Measurements from ENCODE around the gene SBF2.
A peak's percentile ranks its signal among the peaks of the same experiment; 100 is the strongest.

Gene SBF2

DNA sequence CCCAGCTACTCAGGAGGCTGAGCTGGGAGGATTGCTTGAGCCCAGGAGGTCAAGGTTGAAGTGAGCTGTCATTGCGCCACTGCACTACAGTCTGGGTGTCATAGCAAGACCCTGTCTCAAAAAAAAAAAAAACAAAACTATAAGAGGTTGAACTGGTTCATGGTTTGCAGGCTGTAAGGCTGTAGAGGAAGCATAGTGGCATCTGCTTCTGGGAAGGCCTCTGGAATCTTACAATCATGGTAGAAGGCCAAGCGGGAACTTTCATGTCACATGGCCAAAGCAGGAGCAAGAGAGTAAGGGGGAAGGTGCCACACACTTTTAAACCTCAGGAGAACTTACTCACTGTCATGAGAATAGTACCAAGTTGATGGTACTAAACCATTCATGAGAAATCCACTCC lies 520.5 kb downstream of the SBF2 start:
- no peak for DNase-seq (ENCODE audit: low read depth)

DNA sequence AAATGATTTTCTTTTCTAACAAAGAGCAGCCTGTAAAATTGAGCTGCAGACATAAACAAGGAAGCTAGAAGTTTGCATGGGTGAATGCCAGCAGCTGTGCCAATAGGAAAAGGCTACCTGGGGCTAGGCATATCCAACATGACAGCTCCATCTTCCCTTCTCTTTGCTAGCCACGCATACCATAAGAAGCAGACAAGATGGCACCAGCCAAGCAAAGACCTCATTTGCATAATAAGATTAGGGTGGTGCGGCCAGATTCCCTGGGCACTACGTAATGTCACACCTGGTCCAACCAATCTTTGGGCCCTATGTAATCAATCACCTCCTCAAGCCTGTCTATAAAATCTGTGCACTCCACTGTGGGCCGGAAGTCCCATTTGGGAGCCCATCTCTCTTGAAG lies 521.8 kb downstream of the SBF2 start:
- no peak for DNase-seq (ENCODE audit: low read depth)

DNA sequence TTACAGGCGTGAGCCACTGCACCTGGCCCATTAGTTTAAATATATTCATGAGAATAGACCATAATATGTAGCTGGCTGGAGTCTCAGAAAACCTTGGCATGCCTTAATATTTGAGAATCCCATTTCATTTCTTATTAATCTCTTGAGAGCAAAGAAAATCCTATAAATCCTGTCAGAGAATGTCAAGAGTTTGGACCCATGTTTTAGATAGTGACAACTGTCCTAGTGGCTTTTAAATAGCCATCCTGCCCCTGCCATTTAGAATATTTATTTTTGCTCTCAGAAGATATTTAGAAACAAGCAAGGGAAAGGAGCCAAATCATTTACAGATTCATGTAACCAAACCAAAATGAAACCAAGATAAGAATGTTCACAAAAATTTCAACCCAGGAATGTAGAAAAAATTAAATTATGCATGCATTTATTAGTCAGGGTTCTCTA lies 522.9 kb downstream of the SBF2 start:
- no peak for DNase-seq (ENCODE audit: low read depth)

DNA sequence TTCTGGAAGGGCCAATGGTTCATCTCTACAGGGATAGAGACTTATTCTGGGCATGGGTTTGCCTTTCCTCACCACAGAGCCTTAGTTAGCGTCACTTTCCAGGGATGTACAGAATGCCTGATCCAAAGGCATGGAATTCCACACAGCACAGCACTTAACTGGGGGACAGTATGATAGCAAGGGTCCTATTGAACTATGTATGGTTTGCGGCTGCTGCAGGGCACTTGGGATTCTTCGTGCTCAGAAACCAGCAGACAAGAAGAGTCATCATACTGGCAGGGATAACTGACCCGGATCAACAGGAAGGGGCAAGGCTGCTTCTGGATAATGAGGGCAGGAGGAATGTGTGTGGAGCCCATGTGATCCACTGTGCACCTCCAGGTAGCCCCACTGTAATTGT lies 524.4 kb downstream of the SBF2 start:
- DNase-seq (ENCODE audit: low read depth) = no peak

DNA sequence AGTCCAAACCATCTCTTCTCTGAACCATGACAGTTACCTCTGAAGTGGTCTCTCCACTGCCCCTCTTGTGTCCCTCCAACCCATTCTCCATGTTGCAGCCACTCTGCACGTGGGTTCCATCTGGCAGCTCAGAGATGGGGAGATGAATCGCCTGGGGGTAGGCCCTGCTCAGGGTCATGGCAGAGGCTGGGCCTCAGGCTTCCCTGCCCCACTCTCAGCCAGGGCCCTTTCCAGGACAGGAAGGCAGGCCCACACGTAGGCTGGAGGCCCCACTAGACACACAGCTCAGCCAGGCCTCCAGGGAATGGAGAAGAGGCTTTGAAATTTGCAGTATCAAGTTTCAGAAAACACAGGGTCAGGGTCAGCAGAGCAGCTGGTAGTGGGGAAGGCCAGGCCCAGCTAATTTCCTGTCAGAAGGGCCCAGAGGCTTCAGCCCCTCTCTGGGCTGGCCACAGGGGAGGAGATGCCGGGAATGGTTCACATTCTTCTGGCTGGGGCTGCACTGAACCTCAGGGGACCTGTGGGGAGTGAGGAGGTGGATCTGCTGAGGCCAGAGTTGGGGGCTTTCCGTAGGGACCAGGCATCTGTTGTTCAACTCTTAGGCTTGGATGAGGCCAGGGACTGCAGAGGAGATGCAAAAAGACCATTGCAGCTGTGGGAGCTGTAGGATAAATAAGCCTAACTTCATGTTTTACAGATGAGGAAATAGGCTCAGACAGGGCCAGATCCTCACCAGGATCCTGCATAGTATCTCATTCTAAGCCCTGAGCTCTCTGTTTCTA lies 528.5 kb downstream of the SBF2 start:
- peak; percentile 79 for DNase-seq (ENCODE audit: low read depth)

DNA sequence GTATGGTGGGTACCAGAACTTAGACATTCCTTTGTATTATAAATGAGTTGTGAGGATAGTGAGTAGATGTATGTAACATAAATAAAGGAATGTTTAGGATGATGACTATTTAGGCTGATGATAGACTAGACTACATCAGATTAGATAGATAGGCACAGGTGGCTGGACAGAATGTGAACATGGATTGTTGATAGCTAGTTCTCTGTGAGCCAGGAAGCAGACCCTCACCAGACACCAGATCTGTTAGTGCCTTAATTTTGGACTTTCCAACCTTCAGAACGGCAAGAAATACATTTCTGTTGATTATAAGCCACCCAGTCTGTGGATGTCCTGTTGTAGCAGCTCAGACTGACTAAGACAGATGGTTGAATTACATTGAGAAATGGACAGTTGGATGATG lies 530.7 kb downstream of the SBF2 start:
- DNase-seq (ENCODE audit: low read depth) = no peak

DNA sequence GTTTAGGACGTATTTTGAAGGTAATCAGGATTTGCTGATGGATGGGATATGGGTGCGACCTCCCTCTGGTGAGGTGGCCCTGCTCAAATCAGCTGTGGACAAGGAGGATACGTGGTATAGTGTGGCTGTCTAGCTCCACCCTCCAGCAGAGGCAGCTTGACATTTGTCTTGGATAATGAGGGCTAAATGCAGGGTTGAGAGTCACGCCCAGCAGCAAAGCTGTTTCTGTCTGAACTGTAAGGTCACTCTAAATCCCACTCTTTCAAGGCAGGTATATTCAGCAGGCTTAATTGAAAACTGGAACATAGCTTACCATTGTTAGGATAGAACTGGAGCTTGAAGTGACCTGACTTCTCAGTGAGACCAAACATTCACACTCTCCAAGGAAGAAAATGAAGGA lies 531.5 kb downstream of the SBF2 start:
- no peak for DNase-seq (ENCODE audit: low read depth)

DNA sequence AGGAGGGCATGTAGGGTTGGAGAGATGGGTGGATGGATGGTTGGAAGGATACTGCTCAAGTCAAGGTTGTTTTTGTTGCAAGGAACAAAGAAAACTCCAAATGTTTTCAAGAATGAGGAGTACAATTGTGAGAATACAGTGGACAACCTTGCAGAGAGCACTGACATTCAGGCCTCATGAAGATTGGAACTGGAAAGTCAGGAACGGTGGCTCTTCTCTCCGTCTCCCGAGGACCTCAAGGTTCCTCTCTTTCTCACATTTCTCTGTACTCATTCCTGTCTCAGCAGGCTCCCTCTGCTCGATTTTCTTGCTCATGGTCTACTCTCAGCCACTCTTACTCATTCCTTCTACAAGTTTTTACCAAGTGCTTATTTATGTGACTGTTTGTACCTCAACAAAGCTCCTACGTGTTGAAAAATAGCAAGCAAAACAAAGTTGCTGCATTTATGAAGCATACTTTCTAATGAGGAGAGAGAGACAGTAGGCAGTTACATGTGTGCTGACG lies 532.5 kb downstream of the SBF2 start:
- DNase-seq (ENCODE audit: low read depth) = no peak

DNA sequence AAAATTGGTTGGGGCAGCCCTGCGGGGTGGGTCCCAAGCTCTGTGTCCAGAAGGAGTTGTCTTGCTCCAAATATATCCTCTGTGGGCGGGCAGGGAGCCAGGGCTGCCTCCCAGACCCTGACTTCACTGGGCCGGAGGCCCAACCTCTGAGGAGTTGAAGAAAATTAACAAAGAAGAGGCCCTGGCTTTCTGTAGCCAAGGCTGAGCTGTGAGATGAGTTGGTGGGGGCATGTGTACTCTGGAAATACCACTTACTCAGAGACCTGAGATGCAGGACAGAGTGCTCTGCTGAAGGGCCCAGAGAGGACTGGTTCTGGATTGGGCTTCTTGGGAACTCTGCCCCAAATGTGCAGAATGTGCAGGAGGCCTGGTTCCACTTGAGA lies 533.8 kb downstream of the SBF2 start:
- no peak for DNase-seq (ENCODE audit: low read depth)

DNA sequence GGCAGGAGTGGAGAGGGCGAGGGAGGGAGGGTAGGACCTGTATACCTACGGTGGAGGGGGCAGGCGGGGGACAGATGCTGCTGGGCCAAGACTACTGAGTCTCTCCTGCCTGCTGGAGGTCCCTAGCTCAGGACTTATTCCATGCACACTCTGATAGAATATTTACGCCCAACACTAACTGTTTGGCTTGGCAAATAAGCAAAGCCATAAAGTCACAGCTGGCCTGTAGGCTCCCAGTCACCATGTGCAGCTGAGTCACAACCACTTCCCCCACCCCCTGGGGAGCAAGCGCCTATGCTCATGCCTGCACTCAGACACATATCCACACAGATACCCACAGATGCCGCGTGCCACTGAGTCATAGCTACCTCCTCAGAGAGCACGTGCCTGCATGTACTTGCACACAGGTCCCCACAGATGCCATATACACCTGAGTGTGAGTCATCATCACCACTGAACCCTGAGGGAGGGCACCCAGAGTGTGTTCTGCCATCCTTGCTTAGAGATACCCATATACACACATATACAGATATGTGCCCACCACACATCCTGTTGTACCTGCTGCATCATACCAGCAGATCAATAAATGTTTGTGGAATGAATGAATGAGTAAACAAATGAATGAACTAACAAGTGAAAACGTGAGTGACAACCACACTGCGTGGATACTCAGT lies 534.4 kb downstream of the SBF2 start:
- peak; percentile 99 for DNase-seq (ENCODE audit: low read depth)

DNA sequence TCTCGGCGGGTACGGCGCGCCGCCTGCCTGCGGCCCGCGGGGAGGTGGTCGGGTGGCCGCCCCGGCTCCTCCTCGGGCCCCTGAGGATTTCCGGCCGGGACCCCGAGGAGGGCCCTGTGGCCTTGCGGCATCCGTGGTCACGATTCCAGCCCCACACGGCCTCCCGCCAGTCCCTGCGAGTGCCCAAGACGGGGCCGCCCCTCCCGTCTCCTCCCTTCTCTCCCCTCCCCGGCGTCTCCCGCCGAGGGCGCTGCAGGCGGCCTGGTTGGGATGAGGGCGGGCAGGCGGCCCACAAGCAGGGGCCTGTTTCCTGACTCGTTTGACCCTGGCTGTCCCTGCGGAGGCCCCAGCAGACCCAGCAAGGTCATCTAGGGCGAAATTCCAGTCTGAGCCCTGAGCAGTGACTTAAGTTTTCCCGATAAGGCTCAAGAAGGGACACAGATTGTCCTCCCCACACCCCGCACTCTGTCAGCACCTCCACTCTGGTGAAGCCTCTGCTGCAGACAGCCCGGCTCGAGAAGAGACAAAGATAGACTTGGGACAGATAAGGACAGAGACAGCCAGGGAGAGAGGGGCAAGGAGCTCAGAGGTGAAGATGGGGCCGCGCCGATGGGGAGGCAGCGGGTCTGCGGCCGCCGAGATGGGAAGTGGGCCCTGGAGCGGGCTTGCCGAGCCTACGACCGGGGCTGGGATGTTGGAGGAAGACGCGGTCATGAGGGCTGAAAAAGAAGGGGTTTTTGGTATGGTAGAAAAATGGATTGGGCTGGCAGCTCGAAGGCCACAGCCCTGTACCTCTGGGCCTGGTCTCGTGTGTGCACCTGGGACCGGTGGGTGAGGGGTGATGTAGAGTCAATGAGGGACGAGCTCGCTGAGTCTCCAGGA lies 535.1 kb downstream of the SBF2 start:
- DNase-seq (ENCODE audit: low read depth) = peak; percentile 68

DNA sequence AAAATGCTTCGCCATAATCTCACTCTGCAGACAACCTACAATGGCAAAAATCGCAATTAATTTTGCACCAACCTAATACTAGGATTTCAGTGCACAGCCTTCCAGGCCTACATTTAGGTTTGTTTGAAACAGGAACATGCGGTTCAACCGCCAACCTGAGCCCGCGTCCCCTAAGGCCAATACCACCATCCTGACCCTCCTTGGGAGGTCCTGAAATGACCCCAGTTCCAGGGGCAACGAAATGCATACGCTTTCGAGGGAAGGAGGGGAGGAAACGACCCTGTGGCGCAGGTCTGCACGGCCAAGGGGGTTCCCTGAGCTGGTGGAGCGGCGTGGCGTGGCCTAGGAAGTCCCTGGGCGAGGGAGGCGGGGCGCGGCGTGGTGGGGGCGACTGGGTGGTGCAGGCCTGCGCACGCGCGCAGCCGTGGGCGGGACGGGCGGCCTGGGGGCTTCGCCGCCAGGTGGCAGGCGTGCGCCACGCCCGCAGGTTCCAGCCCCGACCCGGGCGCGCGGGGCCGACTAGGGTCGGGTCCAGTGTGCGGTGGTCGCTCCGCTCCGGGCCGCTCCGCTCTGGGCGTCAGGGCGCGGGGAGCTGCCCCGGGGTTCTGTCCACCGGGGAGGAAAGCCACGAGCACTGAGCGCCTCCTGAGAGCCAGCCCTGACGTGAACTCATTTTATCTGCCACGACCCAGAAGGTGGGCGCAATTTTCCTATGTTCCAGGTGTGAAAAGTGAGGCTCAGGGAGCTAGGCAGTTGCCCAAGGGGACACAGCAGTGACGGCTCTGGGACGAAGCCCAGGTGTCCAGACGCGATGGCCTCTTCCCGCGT lies 536.0 kb downstream of the SBF2 start:
- DNase-seq (ENCODE audit: low read depth) = peak; percentile 45

DNA sequence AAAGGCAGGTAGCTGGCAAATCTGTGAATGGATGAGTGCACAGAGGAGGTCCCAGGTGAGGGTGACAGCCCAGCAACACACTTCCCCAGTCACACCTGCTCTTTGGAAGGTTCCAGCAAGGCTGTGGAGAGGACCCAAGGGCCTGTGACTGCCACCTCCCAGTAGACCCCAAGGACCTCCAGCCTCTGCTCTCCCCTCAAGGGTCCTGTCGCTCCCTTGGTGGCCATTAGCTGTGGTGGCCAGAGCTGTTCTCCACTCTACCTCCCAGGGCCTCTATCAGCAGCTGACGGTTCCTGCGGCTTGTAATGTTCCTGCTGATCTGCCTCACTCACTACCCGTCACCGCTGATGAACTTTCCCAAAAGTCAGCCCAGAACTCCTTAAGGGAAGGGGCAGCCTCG lies 537.1 kb downstream of the SBF2 start:
- DNase-seq (ENCODE audit: low read depth) = no peak

DNA sequence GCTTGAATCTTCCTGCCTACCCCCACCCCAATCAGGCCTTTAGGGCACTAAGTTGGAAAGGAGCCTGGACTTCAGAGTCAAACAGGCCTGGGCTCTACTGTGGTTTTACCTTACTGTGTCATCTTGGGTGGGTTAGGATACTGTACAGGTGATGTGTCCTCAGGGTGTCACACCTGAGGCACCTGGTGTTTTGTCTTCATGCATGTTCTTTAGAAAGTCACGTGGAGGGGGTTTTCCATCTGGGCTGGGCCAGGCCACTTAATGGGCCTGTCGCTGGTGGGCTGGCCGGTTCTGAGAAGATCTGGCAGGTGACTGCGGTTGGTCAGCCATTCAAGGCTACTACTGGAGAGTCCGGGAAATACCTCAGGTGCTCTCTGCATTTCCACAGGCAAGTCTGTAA lies 537.6 kb downstream of the SBF2 start:
- no peak for DNase-seq (ENCODE audit: low read depth)

DNA sequence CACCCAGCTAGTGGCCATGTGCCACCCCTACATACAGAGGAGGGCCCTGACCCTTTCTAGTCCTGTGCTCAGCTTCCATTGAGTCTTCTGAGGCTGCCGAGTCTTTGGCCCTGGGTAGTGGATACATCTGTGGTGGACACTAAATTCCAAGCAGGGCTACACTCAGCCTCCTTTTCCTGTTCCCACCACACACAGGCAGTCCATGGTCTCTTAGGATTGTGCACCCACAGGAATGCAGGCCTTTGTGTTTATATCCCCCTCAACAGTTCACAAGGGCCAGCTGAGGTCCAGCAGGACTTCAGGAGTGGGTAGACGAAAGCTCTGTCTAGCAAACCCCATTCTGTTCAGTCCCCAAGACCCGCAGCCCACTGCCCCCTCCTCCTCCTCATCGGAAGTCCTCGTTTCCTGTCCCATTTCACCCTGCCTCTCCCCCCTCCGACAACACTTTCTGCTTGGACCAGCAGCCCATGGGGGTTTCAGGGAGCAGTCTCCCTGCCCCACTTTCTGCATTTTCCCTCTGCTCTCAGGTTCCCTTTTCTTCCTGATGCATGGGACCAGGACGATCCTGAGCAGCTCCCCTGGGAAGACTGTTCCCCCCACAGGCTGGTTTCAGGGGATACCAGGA lies 538.3 kb downstream of the SBF2 start:
- DNase-seq (ENCODE audit: low read depth) = no peak

DNA sequence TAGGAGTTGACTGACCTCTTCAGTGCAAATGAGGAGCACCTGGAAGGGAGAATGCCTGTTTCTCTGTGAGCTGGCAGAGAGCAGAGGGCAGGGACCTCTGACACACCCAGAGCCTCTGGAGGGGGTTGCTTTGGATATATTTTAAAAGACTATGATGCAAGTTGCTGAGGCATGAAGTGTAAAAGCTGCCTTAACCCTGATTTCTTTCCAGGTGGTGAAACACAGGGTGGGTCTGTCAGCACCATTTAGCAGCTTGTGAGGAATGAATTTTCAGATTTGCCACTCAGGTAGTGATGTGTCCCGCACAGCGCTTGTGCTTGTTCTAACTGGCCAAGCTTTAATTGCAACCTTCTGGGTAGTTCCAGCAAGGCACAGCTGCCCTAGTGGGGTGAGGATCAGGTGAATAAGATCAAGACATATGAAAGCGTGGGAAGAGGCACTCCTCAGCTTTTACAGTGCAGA lies 540.0 kb downstream of the SBF2 start:
- no peak for DNase-seq (ENCODE audit: low read depth)

DNA sequence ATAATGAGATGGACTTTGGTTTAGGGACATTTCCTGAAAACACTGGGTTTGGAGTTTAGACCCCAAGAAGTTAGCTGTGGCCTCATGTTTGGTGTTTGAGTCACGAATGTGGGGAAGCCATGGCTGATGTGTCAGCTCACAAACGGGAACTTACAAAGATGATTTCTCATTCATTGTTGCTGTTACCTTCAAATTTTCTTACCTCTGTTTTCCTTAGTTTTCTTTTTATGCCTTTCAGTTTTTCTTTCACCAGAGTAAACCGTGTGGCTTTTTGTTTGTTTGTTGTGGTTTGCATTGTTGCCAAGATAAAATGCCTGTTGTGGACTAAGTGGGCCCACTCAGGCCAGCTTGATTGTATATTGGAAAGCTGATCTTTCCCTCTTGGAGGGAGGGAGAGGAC lies 541.0 kb downstream of the SBF2 start:
- peak; percentile 72 for DNase-seq (ENCODE audit: low read depth)

DNA sequence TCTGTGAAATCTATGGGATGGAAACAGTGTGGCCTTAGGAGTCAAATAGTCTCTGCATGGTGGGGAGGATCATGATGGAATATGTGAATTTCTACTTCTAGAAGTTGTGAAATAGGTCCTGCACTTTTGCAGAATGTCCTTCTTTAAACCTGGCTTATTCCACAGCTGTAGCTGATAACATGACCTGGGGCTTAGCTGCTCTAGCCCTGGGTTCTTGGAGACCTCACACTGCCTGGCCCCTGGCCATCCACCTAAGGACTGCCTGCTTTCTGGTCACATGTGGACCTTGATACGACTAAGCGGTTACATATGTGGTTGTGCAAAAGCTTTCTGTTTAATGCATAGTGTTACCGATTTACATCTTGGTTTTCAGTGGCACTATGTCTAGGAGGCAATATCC lies 541.9 kb downstream of the SBF2 start:
- peak; percentile 53 for DNase-seq (ENCODE audit: low read depth)

DNA sequence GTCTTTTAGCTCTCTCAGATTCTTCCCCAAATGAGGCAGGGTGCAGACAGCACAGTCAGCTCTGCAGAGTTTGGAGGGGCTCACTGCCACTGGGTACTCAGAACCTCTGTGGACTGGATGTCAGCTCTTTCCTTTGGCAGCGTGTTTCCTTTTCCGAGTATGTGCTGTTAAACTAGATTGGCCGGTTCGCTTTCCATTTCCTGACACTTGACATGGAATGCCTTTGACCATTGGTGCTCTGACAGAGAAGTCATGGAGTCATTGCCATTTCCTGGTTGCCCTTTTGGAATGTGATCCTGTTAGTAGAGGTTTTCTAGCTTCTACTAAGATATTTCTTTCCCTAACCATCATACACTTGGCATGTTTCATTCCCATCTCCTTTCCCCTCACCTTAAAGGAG lies 543.5 kb downstream of the SBF2 start:
- DNase-seq (ENCODE audit: low read depth) = no peak

DNA sequence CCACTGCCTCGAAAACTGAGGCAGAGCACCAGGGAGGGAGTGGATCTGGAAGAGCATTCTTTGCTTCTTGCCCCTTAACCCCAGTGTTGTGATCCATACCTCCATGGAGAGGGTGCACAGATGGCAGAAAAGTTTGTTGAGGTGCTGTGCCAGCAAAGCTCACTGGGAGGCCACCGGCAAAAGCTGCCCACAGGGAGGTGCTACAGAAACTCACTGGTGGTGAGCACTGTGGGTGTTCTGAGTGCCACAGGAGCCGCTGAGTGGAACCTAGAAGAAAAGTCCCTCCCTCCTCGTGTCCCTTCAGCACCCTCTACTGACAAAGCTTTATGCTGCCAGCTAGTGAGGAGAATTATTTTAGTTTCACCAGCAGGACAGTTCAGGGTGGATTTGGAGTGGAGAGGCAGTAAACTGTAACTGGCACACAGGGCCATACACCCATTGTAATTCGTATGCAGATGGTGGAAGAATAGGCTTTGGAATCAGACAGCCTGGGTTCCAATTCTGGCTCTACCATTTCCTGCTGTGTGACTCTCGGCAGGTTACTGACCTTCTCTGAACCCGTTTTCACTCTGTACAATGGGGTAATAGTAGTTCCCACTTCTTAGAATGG lies 545.6 kb downstream of the SBF2 start:
- no peak for DNase-seq (ENCODE audit: low read depth)

DNA sequence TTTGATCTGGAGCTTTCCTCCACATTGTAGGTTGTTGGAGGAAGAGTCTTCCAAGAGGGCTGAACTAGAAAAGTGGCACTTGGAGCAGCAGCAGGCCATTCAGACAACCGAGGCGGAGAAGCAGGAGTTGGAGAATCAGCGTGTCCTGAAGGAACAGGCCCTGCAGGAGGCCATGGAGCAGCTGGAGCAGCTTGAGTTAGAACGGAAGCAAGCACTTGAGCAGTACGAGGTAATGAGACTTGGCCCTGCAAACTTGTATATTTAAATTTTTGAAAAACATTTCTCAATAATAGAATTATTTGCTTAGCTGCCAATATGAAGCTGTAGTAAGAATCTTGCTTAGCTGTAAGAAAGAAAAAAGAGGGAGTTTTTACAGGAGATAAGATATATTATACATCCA lies 546.2 kb downstream of the SBF2 start:
- no peak for DNase-seq (ENCODE audit: low read depth)

Measured in HS-5 (cell line).